Left lung (tissue), 10 donors: ENCODE data around the gene OTUD3. TPM values are rescaled to one million over a fixed set of nuclear protein-coding genes. Genes with fewer than 3 reads are reported as not detected.

Source experiments
- ATAC-seq: fragments of 200-7000 bp; cut with Tn5 transposase; one replicate; pipeline ENCODE4 v1.9.1; 2020; ENCODE audit warnings: moderate library complexity
- DNase-seq, 4 donors: peaks; one replicate each; pipeline ENCODE4 v3.0.0-alpha.2; 2013 to 2020
- H3K27ac ChIP-seq, 2 donors: fragments of 200-600 bp; sonication (generic) in 1 of 2; one replicate each; pipeline versions ENCODE4 v1.5.0 to v1.8.0; 2020 to 2021
- H3K27me3 ChIP-seq, 2 donors: fragments of 200-600 bp; sonication (generic) in 1 of 2; one replicate each; pipeline versions ENCODE4 v1.5.0 to v1.8.0; 2020 to 2021
- H3K36me3 ChIP-seq, 2 donors: fragments of 200-600 bp; sonication (generic) in 1 of 2; one replicate each; pipeline versions ENCODE4 v1.5.0 to v1.8.0; 2020 to 2021
- H3K4me1 ChIP-seq, 2 donors: fragments of 200-600 bp; one replicate each; pipeline ENCODE4 v1.8.0; 2021
- H3K4me3 ChIP-seq, 2 donors: fragments of 200-600 bp; sonication (generic) in 1 of 2; one replicate each; pipeline versions ENCODE4 v1.5.0 to v1.8.0; 2020 to 2021; ENCODE audit warnings: mild to moderate bottlenecking in 1 of 2
- H3K9me3 ChIP-seq, 2 donors: fragments of 200-600 bp; sonication (generic) in 1 of 2; one replicate each; pipeline versions ENCODE4 v1.5.0 to v1.8.0; 2020 to 2021
- intact Hi-C, 2 donors: fragments of 100-400 bp; cut with DNase I; formaldehyde crosslinking; loops; one replicate each; pipeline versions ENCODE4 v1.11.2 to v1.14.2; 2022
- polyA plus RNA-seq, 6 donors: library from polyadenylated mRNA; unstranded; fragments of 120-200 nt; gene quantifications; one replicate each; pipeline ENCODE4 v1.2.1, GENCODE V29; 2013; ENCODE audit not compliant: insufficient read length in 6 of 6
- total RNA-seq, 2 donors: library from RNA; stranded (reverse); fragmentation: NEBNext Ultra II Directional; extraction: Animal tissue kit (Norgen Biotek cat#: 25700); gene quantifications; one replicate each; pipeline ENCODE4 v1.2.1, GENCODE V29; 2021
- TF ChIP-seq, protein P1 (sequence below), 2 donors: fragments of 200-600 bp; sonication (generic) in 1 of 2; IDR thresholded peaks; one replicate each; pipeline versions ENCODE4 v1.5.0 to v1.8.0; 2021; ENCODE audit warnings: antibody characterized with exemption in 2 of 2
- donor health status: DM: no; HTN: yes; CAD: no.
- donor health status: DM: no; HTN: no; CAD: no.

OTUD3 gene
- total and polyA plus RNA-seq, 8 donors = 9.8 to 52.2 (median 29.0) TPM

DNA sequence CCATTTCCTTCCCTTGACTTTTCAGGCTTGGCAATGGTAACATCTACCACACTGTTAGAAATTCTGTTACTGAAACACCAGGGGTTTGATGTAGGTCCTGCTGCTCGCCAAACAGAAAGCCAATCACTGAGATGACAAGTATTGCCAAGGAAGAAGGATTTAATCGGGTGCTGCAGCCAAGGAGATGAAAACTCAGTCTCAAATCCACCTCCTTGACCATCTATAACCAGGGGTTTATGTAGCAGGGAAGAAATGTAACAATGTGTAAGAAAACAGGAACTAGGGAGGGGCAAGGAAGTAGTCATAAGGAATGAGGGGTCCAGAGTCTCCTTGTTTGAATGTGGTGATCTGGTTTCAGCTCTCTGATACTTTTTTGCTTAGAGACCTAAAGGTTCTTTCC is 71.9 kb downstream of the OTUD3 start:
- Histone ChIP-seq H3K36me3 (no peaks in the 10 kb centered on the region), H3K9me3 (no peaks in the 10 kb centered on the region), H3K4me3 (no peak overlapping the region), H3K4me1 (no peaks in the 10 kb centered on the region), H3K27me3 (peaks cover 0 to 13% of the 10 kb centered on the region in 2 donors), H3K27ac (no peak overlapping the region)
- TF ChIP-seq, protein P1, sequence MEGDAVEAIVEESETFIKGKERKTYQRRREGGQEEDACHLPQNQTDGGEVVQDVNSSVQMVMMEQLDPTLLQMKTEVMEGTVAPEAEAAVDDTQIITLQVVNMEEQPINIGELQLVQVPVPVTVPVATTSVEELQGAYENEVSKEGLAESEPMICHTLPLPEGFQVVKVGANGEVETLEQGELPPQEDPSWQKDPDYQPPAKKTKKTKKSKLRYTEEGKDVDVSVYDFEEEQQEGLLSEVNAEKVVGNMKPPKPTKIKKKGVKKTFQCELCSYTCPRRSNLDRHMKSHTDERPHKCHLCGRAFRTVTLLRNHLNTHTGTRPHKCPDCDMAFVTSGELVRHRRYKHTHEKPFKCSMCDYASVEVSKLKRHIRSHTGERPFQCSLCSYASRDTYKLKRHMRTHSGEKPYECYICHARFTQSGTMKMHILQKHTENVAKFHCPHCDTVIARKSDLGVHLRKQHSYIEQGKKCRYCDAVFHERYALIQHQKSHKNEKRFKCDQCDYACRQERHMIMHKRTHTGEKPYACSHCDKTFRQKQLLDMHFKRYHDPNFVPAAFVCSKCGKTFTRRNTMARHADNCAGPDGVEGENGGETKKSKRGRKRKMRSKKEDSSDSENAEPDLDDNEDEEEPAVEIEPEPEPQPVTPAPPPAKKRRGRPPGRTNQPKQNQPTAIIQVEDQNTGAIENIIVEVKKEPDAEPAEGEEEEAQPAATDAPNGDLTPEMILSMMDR (IDR thresholded peaks at IDR 0.05) = no peak
- intact Hi-C loops = no loop called here
- ATAC-seq (no peak), DNase-seq (no peak)

GRCh38 chr1:19955534-19956170 is 73.5 kb downstream of the OTUD3 start:
- DNase-seq = no peak
- TF ChIP-seq, protein P1 (IDR thresholded peaks at IDR 0.05) = no peak
- H3K9me3 ChIP-seq = no peaks in the 10 kb centered on the region
- H3K4me1 ChIP-seq = no peaks in the 10 kb centered on the region
- H3K27me3 ChIP-seq = peaks cover 0 to 10% of the 10 kb centered on the region in 2 donors
- H3K36me3 ChIP-seq = no peaks in the 10 kb centered on the region
- intact Hi-C loops = no loop called here
- no peak for ATAC-seq
- no peak overlapping the region for H3K4me3 ChIP-seq
- no peak overlapping the region for H3K27ac ChIP-seq

- no peak overlapping the region for H3K27ac ChIP-seq
- H3K4me3 ChIP-seq = no peak overlapping the region
- DNase-seq = no peak
- no peak for ATAC-seq
- H3K4me1 ChIP-seq = no peaks in the 10 kb centered on the region
- H3K36me3 ChIP-seq = no peaks in the 10 kb centered on the region
- H3K9me3 ChIP-seq = no peaks in the 10 kb centered on the region
- intact Hi-C loops = no loop called here
- TF ChIP-seq, protein P1 (IDR thresholded peaks at IDR 0.05) = no peak
- peaks cover 0 to 25% of the 10 kb centered on the region in 2 donors for H3K27me3 ChIP-seq
These were observed 75.6 kb downstream of the OTUD3 start for GRCh38 chr1:19957779-19958178.

DNA sequence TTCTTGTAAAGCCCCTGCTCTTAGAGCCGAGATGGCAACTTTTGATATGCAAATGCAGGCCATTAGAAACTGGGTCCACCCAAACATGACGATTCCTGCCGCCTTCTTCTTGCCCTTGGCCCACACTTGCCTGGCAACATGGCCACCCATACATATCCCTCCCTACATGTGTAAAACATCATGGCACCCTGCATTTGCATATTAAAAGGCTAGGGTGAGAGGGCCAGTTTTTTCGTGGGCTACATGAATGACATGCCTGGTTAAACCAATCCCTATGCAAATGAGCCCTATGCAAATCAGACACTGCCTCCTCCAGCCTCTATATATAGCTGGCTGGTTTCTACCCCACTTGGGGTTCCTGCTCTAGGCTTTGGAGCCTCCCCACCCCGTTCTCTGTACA is 78.4 kb downstream of the OTUD3 start:
- Histone ChIP-seq H3K9me3 (no peaks in the 10 kb centered on the region), H3K4me3 (no peak overlapping the region), H3K4me1 (no peaks in the 10 kb centered on the region), H3K27ac (no peak overlapping the region), H3K36me3 (no peaks in the 10 kb centered on the region), H3K27me3 (peaks cover 0 to 31% of the 10 kb centered on the region in 2 donors)
- TF ChIP-seq, protein P1 (IDR thresholded peaks at IDR 0.05) = no peak
- no peak for ATAC-seq
- no peak for DNase-seq
- intact Hi-C loops = no loop called here

Other genes starting within 250 kb of the OTUD3 start
- gene NBL1, start 238.1 kb upstream of the OTUD3 start, total RNA-seq = 100 to 1,000 TPM in 1 of 2 donors, 10 to 100 TPM in 1; 90.4 to 180 TPM
- 10 to 100 TPM; 69.1 to 90.6 (median 88.7) TPM for gene NBL1, start 238.1 kb upstream of the OTUD3 start, polyA plus RNA-seq
- not detected for gene HTR6, start 217.5 kb upstream of the OTUD3 start, total RNA-seq
- under 1 TPM in 1 of 6 donors, not detected in 5; 0.09 TPM for gene HTR6, start 217.5 kb upstream of the OTUD3 start, polyA plus RNA-seq
- 10 to 100 TPM; 21.6 to 22.1 TPM for gene TMCO4, start 82.5 kb upstream of the OTUD3 start, total RNA-seq
- gene TMCO4, start 82.5 kb upstream of the OTUD3 start, polyA plus RNA-seq = 10 to 100 TPM; 15.7 to 20.9 (median 18.2) TPM
- gene RNF186, start 67.1 kb upstream of the OTUD3 start, total RNA-seq = not detected
- gene RNF186, start 67.1 kb upstream of the OTUD3 start, polyA plus RNA-seq = under 1 TPM in 1 of 6 donors, not detected in 5; 0.12 TPM
- not detected for gene PLA2G2E, start 41.2 kb downstream of the OTUD3 start, total RNA-seq
- gene PLA2G2E, start 41.2 kb downstream of the OTUD3 start, polyA plus RNA-seq = not detected
- gene PLA2G2A, start 97.2 kb downstream of the OTUD3 start, total RNA-seq = 10 to 100 TPM; 41.5 to 65.7 TPM
- gene PLA2G2A, start 97.2 kb downstream of the OTUD3 start, polyA plus RNA-seq = 1 to 10 TPM in 3 of 6 donors, under 1 TPM in 3; 0.73 to 2.0 (median 1.2) TPM
- gene PLA2G5, start 187.8 kb downstream of the OTUD3 start, total RNA-seq = 1 to 10 TPM; 4.9 to 5.5 TPM
- gene PLA2G5, start 187.8 kb downstream of the OTUD3 start, polyA plus RNA-seq = 1 to 10 TPM in 1 of 6 donors, under 1 TPM in 5; 0.41 to 1.1 (median 0.78) TPM
- gene PLA2G2D, start 237.1 kb downstream of the OTUD3 start, total RNA-seq = not detected
- under 1 TPM in 5 of 6 donors, not detected in 1; 0.07 to 0.15 (median 0.09) TPM for gene PLA2G2D, start 237.1 kb downstream of the OTUD3 start, polyA plus RNA-seq